ENCODE data around the gene CCDC92. TPM values are rescaled to one million over a fixed set of nuclear protein-coding genes. Genes with fewer than 3 reads are reported as not detected.

Gene CCDC92
- total and polyA plus RNA-seq, 2 experiments from 2014 or later = 16.9 to 60.2 TPM

DNA sequence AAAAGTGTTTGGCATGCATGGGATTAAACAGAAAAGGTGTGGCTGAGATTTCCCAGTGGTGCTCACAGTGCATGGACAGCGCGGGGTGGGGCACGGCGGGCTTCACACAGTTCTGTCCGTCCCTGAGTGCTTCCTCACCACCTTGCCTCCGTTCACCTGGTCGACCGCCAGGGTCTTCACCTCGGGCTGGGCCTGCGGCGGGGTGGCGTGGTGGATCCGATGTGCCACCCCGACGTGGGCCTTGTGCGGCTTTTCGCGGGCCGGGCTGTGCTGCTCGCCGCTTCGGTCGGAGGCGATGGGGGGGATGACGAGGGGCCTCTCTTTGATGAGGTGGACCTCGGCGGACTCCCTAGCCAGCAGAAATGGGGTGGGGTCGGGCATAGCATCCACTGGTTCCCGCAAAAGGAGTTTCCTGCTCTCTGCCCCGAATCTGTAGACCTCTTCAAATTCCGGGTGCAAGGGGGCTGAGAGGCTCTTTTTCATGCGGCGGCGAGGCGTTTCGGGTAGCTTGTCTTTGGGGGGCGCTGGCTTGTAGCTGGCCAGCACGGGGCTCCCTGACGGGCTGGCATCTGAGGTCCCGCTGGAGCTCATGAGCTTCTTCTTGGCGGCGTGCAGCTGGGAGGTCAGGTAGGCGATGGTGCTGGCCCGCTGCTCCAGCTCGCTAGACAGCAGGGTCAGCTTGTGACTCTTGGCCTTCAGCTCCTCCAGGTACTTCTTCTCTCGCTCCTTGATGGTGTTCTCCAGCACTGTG lies 35.5 kb downstream of the CCDC92 start:
- no peak overlapping the region for H2AFZ ChIP-seq
- H3K4me3 ChIP-seq = no peak overlapping the region
- no peaks in the 10 kb centered on the region for H4K20me1 ChIP-seq (ENCODE audit: insufficient read depth, poor library complexity, severe bottlenecking)
- no peaks in the 10 kb centered on the region for H3K27me3 ChIP-seq
- H3K4me2 ChIP-seq = no peak overlapping the region
- H3K9me3 ChIP-seq (ENCODE audit: low read depth) = no peaks in the 10 kb centered on the region
- no peak overlapping the region for H3K27ac ChIP-seq
- no peaks in the 10 kb centered on the region for H3K9me2 ChIP-seq (replicated peaks; ENCODE audit: insufficient read depth)
- H3K4me1 ChIP-seq (ENCODE audit: insufficient read depth) = no peaks in the 10 kb centered on the region
- no peaks in the 10 kb centered on the region for H3K79me2 ChIP-seq
- no peaks in the 10 kb centered on the region for H3K36me3 ChIP-seq (replicated peaks; ENCODE audit: insufficient read depth, low read depth)
- WGBS (ENCODE audit: low lambda C conversion rate, missing lambda C conversion rate) = 96% methylated on average over 39 of the region's 46 CpGs
- TF ChIP-seq, protein P1, sequence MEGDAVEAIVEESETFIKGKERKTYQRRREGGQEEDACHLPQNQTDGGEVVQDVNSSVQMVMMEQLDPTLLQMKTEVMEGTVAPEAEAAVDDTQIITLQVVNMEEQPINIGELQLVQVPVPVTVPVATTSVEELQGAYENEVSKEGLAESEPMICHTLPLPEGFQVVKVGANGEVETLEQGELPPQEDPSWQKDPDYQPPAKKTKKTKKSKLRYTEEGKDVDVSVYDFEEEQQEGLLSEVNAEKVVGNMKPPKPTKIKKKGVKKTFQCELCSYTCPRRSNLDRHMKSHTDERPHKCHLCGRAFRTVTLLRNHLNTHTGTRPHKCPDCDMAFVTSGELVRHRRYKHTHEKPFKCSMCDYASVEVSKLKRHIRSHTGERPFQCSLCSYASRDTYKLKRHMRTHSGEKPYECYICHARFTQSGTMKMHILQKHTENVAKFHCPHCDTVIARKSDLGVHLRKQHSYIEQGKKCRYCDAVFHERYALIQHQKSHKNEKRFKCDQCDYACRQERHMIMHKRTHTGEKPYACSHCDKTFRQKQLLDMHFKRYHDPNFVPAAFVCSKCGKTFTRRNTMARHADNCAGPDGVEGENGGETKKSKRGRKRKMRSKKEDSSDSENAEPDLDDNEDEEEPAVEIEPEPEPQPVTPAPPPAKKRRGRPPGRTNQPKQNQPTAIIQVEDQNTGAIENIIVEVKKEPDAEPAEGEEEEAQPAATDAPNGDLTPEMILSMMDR (IDR thresholded peaks at IDR 0.05; ENCODE audit: poor library complexity) = no peak
- TF ChIP-seq EZH2 (IDR thresholded peaks at IDR 0.05; ENCODE audit: borderline replicate concordance) (no peak), EZH2phosphoT487 (IDR thresholded peaks at IDR 0.05; ENCODE audit: low read depth, severe bottlenecking, unreplicated experiment) (no peak)
- no peak for DNase-seq (ENCODE audit: low spot score)

DNA sequence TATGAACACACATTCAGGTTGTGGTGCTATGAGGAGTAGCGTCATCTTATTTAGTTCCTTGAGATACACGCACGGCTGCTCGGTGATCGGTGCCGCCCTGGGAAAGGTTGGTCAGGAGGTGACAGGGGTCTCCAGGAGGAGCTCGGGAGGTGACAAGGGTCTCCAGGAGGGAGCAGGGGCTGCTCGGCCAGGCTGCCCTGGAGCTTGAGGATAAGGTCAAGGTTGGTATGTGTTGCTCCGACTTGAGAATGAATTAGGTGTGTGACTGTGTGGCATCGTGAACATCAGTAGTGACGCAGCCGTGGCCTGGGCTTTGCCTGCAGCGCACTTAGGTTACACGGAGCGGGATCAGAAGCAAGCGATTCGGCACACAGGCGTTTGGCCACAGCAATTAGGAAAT lies 36.2 kb downstream of the CCDC92 start:
- no peaks in the 10 kb centered on the region for H3K9me2 ChIP-seq (replicated peaks; ENCODE audit: insufficient read depth)
- H4K20me1 ChIP-seq (ENCODE audit: insufficient read depth, poor library complexity, severe bottlenecking) = no peaks in the 10 kb centered on the region
- no peaks in the 10 kb centered on the region for H3K9me3 ChIP-seq (ENCODE audit: low read depth)
- no peak for DNase-seq (ENCODE audit: low spot score)
- no peaks in the 10 kb centered on the region for H3K4me1 ChIP-seq (ENCODE audit: insufficient read depth)
- WGBS (ENCODE audit: low lambda C conversion rate, missing lambda C conversion rate) = 98% methylated on average over 18 of the region's 18 CpGs
- no peak for TF ChIP-seq EZH2phosphoT487 (IDR thresholded peaks at IDR 0.05; ENCODE audit: low read depth, severe bottlenecking, unreplicated experiment)
- H3K4me2 ChIP-seq = no peak overlapping the region
- no peak overlapping the region for H3K27ac ChIP-seq
- H2AFZ ChIP-seq = no peak overlapping the region
- H3K4me3 ChIP-seq = no peak overlapping the region
- H3K27me3 ChIP-seq = no peaks in the 10 kb centered on the region
- H3K79me2 ChIP-seq = no peaks in the 10 kb centered on the region
- H3K36me3 ChIP-seq (replicated peaks; ENCODE audit: insufficient read depth, low read depth) = no peaks in the 10 kb centered on the region

DNA sequence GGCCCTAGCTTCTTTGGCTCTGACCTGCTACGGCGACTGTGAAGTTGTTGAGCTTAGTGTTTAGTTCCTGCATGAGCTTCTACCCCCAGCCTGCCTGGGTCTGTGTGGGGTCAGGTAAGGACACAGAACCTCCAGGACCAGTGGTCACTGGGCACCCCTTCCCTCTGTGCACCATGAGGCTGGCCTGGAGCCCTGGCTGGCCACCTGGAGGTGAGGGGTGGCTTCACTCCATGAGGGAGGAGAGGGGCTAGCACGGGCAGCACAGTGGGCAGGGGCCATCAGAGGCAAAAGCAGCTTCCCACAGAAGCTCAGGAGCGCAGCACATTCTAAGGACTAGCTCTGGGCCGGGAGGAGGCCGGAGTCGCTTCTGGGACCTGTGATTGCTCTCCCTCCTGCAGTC lies 36.7 kb downstream of the CCDC92 start:
- TF ChIP-seq EZH2phosphoT487 (IDR thresholded peaks at IDR 0.05; ENCODE audit: low read depth, severe bottlenecking, unreplicated experiment) = no peak
- TF ChIP-seq, protein P1 (IDR thresholded peaks at IDR 0.05; ENCODE audit: poor library complexity) = no peak
- no peak for TF ChIP-seq EZH2 (IDR thresholded peaks at IDR 0.05; ENCODE audit: borderline replicate concordance)
- Histone ChIP-seq H4K20me1 (ENCODE audit: insufficient read depth, poor library complexity, severe bottlenecking) (no peaks in the 10 kb centered on the region), H3K4me2 (no peak overlapping the region), H3K9me3 (ENCODE audit: low read depth) (no peaks in the 10 kb centered on the region), H3K79me2 (no peaks in the 10 kb centered on the region), H3K27ac (no peak overlapping the region), H3K36me3 (replicated peaks; ENCODE audit: insufficient read depth, low read depth) (no peaks in the 10 kb centered on the region), H3K4me1 (ENCODE audit: insufficient read depth) (no peaks in the 10 kb centered on the region), H3K9me2 (replicated peaks; ENCODE audit: insufficient read depth) (no peaks in the 10 kb centered on the region), H3K4me3 (no peak overlapping the region), H2AFZ (no peak overlapping the region), H3K27me3 (no peaks in the 10 kb centered on the region)
- WGBS (ENCODE audit: low lambda C conversion rate, missing lambda C conversion rate) = 93% methylated on average over 7 of the region's 7 CpGs
- DNase-seq (ENCODE audit: low spot score) = no peak

DNA sequence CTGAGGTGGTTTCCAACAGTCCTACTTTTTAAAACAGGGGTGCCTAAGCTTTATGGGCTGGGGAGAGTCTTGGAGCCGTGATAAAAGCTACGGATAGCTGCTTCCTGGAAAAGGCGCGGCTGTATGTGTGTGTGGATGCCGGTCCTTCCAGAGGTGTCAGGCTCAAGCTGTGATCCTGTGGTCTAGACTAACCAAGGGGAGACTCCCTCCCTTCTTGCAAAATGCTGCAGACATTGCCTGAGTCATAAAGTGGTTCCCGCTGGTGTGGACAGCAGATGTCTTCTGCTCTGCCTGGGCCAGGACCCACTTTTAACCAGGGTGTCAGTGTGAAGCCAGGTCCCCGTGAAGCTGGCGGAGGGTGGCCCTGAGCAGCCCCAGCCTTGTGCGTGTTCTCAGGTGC lies 37.8 kb downstream of the CCDC92 start:
- Histone ChIP-seq H3K79me2 (no peaks in the 10 kb centered on the region), H3K9me2 (replicated peaks; ENCODE audit: insufficient read depth) (no peaks in the 10 kb centered on the region), H4K20me1 (ENCODE audit: insufficient read depth, poor library complexity, severe bottlenecking) (no peaks in the 10 kb centered on the region), H3K9me3 (ENCODE audit: low read depth) (no peaks in the 10 kb centered on the region), H3K4me2 (no peak overlapping the region), H3K4me3 (no peak overlapping the region), H3K27me3 (no peaks in the 10 kb centered on the region), H3K27ac (no peak overlapping the region), H3K36me3 (replicated peaks; ENCODE audit: insufficient read depth, low read depth) (no peaks in the 10 kb centered on the region), H2AFZ (no peak overlapping the region), H3K4me1 (ENCODE audit: insufficient read depth) (no peaks in the 10 kb centered on the region)
- TF ChIP-seq EZH2phosphoT487 (IDR thresholded peaks at IDR 0.05; ENCODE audit: low read depth, severe bottlenecking, unreplicated experiment) = no peak
- no peak for TF ChIP-seq EZH2 (IDR thresholded peaks at IDR 0.05; ENCODE audit: borderline replicate concordance)
- TF ChIP-seq, protein P1 (IDR thresholded peaks at IDR 0.05; ENCODE audit: poor library complexity) = no peak
- DNase-seq (ENCODE audit: low spot score) = no peak
- 88% methylated on average over 9 of the region's 9 CpGs for WGBS (ENCODE audit: low lambda C conversion rate, missing lambda C conversion rate)

Data from hepatocyte (in vitro differentiated cells).